ENCODE measurements around the gene PRKCE.

DNA sequence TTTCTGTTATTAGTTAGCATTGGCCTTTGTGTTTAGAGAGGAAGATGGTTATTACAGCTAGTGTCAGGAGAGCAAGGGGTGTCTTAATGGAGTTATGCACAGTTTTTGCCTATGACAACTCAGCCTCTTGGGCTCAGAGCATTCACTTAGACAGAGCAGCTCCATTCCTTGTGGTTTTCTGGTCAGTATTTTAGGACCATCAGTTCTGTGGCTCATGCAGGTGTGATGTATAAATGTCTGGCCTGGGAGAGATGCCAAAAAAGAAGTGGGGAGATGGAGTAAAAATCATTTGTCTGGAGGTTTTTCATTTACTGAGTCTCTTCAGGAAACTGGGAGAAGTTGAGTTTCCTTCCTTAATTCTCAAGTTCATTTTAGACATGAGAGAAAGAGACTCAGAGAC, 79.7 kb downstream of the PRKCE start:
- TF ChIP-seq TCF12 (IDR thresholded peaks at IDR 0.05; ENCODE audit: low read depth, low read length) (no peak), FOSL1 (IDR thresholded peaks at IDR 0.05; ENCODE audit: insufficient read depth, low read depth, low read length) (no peak), CEBPB (IDR thresholded peaks at IDR 0.05; ENCODE audit: low read depth, low read length) (no peak), EGR1 (IDR thresholded peaks at IDR 0.05; ENCODE audit: borderline replicate concordance, low read depth, low read length) (no peak), SIX5 (IDR thresholded peaks at IDR 0.05; ENCODE audit: low read depth, low read length) (no peak), POLR2AphosphoS5 (IDR thresholded peaks at IDR 0.05; ENCODE audit: low read depth, low read length) (no peak), SRF (IDR thresholded peaks at IDR 0.05; ENCODE audit: low read depth, low read length) (no peak), POLR2A (IDR thresholded peaks at IDR 0.05; ENCODE audit: control extremely low read depth in 1 of 2, low read depth in 2 of 2, low read length in 2 of 2) (no peak), GABPA (IDR thresholded peaks at IDR 0.05; ENCODE audit: borderline replicate concordance, insufficient read depth, low read length) (no peak), ZNF274 (IDR thresholded peaks at IDR 0.05; ENCODE audit: borderline replicate concordance, extremely low read depth, low read length) (no peak), RAD21 (IDR thresholded peaks at IDR 0.05 in 1 of 2, conservative IDR thresholded peaks at IDR 0.05 in 1 of 2; ENCODE audit: low read depth in 2 of 2, low read length in 2 of 2) (no peak)
- TF ChIP-seq, protein P1, sequence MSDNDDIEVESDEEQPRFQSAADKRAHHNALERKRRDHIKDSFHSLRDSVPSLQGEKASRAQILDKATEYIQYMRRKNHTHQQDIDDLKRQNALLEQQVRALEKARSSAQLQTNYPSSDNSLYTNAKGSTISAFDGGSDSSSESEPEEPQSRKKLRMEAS (IDR thresholded peaks at IDR 0.05) = no peak
- TF ChIP-seq, protein P2, sequence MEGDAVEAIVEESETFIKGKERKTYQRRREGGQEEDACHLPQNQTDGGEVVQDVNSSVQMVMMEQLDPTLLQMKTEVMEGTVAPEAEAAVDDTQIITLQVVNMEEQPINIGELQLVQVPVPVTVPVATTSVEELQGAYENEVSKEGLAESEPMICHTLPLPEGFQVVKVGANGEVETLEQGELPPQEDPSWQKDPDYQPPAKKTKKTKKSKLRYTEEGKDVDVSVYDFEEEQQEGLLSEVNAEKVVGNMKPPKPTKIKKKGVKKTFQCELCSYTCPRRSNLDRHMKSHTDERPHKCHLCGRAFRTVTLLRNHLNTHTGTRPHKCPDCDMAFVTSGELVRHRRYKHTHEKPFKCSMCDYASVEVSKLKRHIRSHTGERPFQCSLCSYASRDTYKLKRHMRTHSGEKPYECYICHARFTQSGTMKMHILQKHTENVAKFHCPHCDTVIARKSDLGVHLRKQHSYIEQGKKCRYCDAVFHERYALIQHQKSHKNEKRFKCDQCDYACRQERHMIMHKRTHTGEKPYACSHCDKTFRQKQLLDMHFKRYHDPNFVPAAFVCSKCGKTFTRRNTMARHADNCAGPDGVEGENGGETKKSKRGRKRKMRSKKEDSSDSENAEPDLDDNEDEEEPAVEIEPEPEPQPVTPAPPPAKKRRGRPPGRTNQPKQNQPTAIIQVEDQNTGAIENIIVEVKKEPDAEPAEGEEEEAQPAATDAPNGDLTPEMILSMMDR (IDR thresholded peaks at IDR 0.05; ENCODE audit: control extremely low read depth in 1 of 3, insufficient read depth in 1 of 3, low read depth in 1 of 3, low read length in 3 of 3) = no peak
